Gastroesophageal sphincter (tissue), 4 donors: ENCODE data around the gene CREBBP. TPM values are rescaled to one million over a fixed set of nuclear protein-coding genes. Genes with fewer than 3 reads are reported as not detected.

Source experiments
- ATAC-seq: fragments of 150-250 bp; one replicate; pipeline ENCODE4 v1.9.1; 2016; ENCODE audit warnings: mild to moderate bottlenecking, moderate library complexity
- H3K27ac ChIP-seq, 4 donors: fragments of 200-600 bp; sonication (generic) in 3 of 4; 1 replicate in 3 of 4; 2 replicates in 1 of 4; pipeline ENCODE4 v1.5.1; 2016 to 2019
- H3K27me3 ChIP-seq: fragments of 200-600 bp; sonication (generic); one replicate; pipeline ENCODE4 v1.5.1; 2019
- H3K36me3 ChIP-seq, 2 donors: fragments of 200-600 bp; sonication (generic); one replicate each; pipeline ENCODE4 v1.5.1; 2019; ENCODE audit warnings: control low read depth in 1 of 2
- H3K4me1 ChIP-seq, 3 donors: fragments of 200-600 bp; sonication (generic); 1 replicate in 2 of 3; 2 replicates in 1 of 3; pipeline ENCODE4 v1.5.1; 2016 to 2019; ENCODE audit warnings: control low read depth in 2 of 3
- H3K4me3 ChIP-seq, 2 donors: fragments of 200-600 bp; sonication (generic); one replicate each; pipeline ENCODE4 v1.5.1; 2019; ENCODE audit warnings: mild to moderate bottlenecking in 1 of 2, moderate library complexity in 1 of 2
- H3K9me3 ChIP-seq, 3 donors: fragments of 200-600 bp; sonication (generic); one replicate each; pipeline ENCODE4 v1.5.1; 2017 to 2019; ENCODE audit warnings: control low read depth in 2 of 3
- EP300 ChIP-seq: sonication (generic); formaldehyde crosslinking; IDR thresholded peaks from one replicate; pipeline ENCODE4 v1.6.1; 2017; ENCODE audit warnings: antibody characterized with exemption, mild to moderate bottlenecking
- POLR2A ChIP-seq, 2 donors: fragments of 450-650 bp; IDR thresholded peaks; one replicate each; pipeline ENCODE4 v1.6.1; 2017; ENCODE audit warnings: antibody characterized with exemption in 2 of 2, mild to moderate bottlenecking in 2 of 2, moderate library complexity in 1 of 2
- POLR2AphosphoS5 ChIP-seq: sonication (generic); formaldehyde crosslinking; IDR thresholded peaks from one replicate; pipeline ENCODE4 v1.6.1; 2017; ENCODE audit warnings: antibody characterized with exemption
- WGBS, 2 donors: methylation state at CpG; one replicate each; pipeline ENCODE4 v1.1.5; 2018; ENCODE audit warnings: low coverage in 1 of 2; 5-methylcytosine and 5-hydroxymethylcytosine counted together
- total RNA-seq, 4 donors: library from RNA; depleted of rRNA; stranded (reverse); fragments of >200 nt; gene quantifications; one replicate each; pipeline ENCODE4 v1.1.0, GENCODE V29; 2016
- TF ChIP-seq, protein P1 (sequence below), 4 experiments: fragments of 200-600 bp in 2 of 4; fragments of 450-650 bp in 2 of 4; sonication (generic) in 1 of 4; IDR thresholded peaks; one replicate each; pipeline ENCODE4 v1.5.1; 2017 to 2019; ENCODE audit warnings: antibody characterized with exemption in 4 of 4, mild to moderate bottlenecking in 2 of 4, moderate library complexity in 2 of 4

CREBBP gene
- total RNA-seq, 4 donors from 2014 or later = 45.9 to 115 (median 61.7) TPM

DNA sequence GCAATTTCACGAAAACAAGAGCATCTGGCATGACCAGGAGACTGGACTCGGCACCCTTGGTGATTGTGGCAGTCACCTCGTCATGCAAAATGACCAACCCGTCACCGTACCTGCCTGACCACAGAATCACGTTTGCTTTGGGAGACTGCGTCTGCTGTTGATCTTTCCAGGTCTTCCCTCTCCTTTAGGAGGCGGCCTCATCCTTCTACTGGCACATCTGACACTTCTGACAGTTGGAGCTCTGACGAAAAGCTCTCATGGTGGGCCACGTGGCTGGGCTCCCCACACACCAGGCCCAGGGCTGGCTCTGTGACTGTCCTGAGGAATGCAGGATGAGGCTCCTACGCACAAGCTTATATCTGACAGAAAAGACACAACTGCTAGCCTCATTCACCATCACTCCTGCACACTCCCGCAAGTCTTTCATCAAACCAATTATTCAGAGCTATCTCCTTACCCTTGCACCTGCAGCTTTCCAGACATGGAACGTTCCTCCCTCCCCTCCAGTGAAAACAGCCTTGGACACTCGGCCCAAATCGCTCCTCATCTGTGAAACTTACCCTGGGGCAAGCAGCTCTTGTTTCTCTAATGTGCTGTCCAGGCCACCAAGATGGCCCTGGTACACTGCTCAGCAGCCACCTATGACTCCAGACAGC, 166.8 kb downstream of the CREBBP start:
- WGBS, 2 donors = 80 to 83% methylated on average over 7 to 8 of the region's 15 CpGs
- Histone ChIP-seq H3K4me3 (no peak overlapping the region), H3K27ac (no peak overlapping the region), H3K4me1 (peaks cover 0 to 22% (median 10%) of the 10 kb centered on the region in 3 donors), H3K9me3 (no peaks in the 10 kb centered on the region), H3K27me3 (no peaks in the 10 kb centered on the region), H3K36me3 (peaks cover 0 to 17% of the 10 kb centered on the region in 2 donors)
- ATAC-seq = no peak
- TF ChIP-seq, protein P1, sequence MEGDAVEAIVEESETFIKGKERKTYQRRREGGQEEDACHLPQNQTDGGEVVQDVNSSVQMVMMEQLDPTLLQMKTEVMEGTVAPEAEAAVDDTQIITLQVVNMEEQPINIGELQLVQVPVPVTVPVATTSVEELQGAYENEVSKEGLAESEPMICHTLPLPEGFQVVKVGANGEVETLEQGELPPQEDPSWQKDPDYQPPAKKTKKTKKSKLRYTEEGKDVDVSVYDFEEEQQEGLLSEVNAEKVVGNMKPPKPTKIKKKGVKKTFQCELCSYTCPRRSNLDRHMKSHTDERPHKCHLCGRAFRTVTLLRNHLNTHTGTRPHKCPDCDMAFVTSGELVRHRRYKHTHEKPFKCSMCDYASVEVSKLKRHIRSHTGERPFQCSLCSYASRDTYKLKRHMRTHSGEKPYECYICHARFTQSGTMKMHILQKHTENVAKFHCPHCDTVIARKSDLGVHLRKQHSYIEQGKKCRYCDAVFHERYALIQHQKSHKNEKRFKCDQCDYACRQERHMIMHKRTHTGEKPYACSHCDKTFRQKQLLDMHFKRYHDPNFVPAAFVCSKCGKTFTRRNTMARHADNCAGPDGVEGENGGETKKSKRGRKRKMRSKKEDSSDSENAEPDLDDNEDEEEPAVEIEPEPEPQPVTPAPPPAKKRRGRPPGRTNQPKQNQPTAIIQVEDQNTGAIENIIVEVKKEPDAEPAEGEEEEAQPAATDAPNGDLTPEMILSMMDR (IDR thresholded peaks at IDR 0.05) = no peak
- TF ChIP-seq EP300 (no peak), POLR2A (IDR thresholded peaks at IDR 0.05) (no peak), POLR2AphosphoS5 (no peak)

DNA sequence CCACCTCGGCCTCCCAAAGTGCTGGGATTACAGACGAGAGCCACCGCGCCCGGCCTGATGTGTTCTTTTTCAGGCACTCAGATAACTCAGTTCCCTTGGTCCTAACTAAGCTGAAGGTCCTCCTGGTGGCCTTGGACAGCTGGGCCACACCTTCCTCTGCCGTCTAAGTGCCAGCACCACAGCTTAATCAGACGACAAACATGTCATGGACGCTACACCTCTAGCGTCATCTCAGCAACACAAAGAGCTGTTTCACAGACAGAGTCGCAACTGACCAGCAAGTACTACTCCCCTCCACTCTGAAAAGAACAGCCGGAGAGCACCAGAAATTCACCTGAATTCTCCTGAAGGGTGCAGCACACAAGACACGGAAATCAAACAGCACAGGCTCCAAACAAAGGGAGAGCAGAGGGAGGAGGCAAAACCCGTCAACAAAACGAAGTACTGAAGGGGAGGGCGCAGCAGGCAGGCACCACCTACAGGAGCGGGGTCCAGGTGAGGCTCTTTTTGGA, 167.6 kb downstream of the CREBBP start:
- no peak overlapping the region for H3K27ac ChIP-seq
- ATAC-seq = no peak

DNA sequence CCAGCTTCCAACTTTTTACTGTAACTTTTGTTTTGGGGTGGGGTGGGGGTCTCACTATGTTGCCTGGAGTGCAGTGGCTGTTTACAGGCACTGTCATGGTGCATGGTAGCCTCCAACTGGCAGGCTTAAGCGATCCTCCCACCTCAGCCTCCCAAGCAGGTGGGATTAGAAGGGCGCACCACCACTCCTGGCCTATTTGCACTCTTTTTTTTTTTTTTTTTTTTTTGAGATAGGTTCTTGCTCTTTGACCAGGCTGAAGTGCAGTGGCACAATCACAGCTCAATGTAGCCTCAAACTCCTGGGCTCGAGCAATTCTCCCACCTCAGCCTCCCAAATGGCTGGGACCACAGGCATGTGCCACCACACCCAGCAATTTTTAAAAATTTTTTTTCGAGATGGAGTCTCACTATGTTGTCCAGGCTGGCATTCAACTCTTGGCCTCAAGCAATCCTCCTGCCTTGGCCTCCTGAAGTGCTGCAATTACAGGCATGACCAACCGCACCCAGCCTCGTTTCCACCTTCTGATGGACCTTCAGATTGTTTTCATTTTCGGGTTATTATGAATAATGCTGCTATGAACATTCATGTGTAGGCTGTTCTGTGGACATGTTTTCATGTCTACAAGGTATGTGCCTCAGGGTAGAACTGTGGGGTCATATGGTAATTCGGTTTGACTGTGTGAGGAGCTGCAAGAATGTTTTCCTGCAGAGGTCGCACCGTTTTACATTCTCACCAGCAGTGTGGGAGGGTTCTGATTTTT, 174.1 kb downstream of the CREBBP start:
- H3K36me3 ChIP-seq = peaks cover 0 to 15% of the 10 kb centered on the region in 2 donors
- H3K4me1 ChIP-seq = no peaks in the 10 kb centered on the region
- H3K27ac ChIP-seq = no peak overlapping the region
- no peaks in the 10 kb centered on the region for H3K9me3 ChIP-seq
- H3K27me3 ChIP-seq = no peaks in the 10 kb centered on the region
- ATAC-seq = no peak
- no peak overlapping the region for H3K4me3 ChIP-seq
- 94 to 95% methylated on average over 7 to 9 of the region's 10 CpGs for WGBS, 2 donors
- no peak for TF ChIP-seq POLR2AphosphoS5

More for the DNA sequence above, 167.6 kb downstream of the CREBBP start:
- Histone ChIP-seq H3K4me3 (no peak overlapping the region), H3K27me3 (no peaks in the 10 kb centered on the region), H3K36me3 (peaks cover 0 to 17% of the 10 kb centered on the region in 2 donors), H3K4me1 (peaks cover 0 to 17% (median 6%) of the 10 kb centered on the region in 3 donors), H3K9me3 (no peaks in the 10 kb centered on the region)
- 60 to 78% methylated on average over 2 to 6 of the region's 16 CpGs for WGBS, 2 donors
- TF ChIP-seq, protein P1 (IDR thresholded peaks at IDR 0.05) = no peak
- TF ChIP-seq EP300 (no peak), POLR2AphosphoS5 (no peak), POLR2A (IDR thresholded peaks at IDR 0.05) (no peak)

GRCh38 chr16:3702082-3702481, 178.4 kb downstream of the CREBBP start:
- no peaks in the 10 kb centered on the region for H3K4me1 ChIP-seq
- ATAC-seq = no peak
- H3K36me3 ChIP-seq = peaks cover 0 to 10% of the 10 kb centered on the region in 2 donors
- H3K27me3 ChIP-seq = no peaks in the 10 kb centered on the region
- no peaks in the 10 kb centered on the region for H3K9me3 ChIP-seq
- H3K27ac ChIP-seq = no peak overlapping the region
- TF ChIP-seq POLR2AphosphoS5 (no peak), POLR2A (IDR thresholded peaks at IDR 0.05) (no peak), EP300 (no peak)
- TF ChIP-seq, protein P1 (IDR thresholded peaks at IDR 0.05) = no peak
- no peak overlapping the region for H3K4me3 ChIP-seq
- WGBS, 2 donors = 96 to 100% methylated on average over 3 to 6 of the region's 7 CpGs

GRCh38 chr16:3701531-3701930, 179.0 kb downstream of the CREBBP start:
- 84 to 87% methylated on average over 3 to 4 of the region's 4 CpGs for WGBS, 2 donors
- ATAC-seq = no peak
- no peaks in the 10 kb centered on the region for H3K27me3 ChIP-seq
- no peaks in the 10 kb centered on the region for H3K4me1 ChIP-seq
- peaks cover 0 to 10% of the 10 kb centered on the region in 2 donors for H3K36me3 ChIP-seq
- no peak for TF ChIP-seq EP300
- no peak for TF ChIP-seq POLR2A (IDR thresholded peaks at IDR 0.05)
- TF ChIP-seq, protein P1 (IDR thresholded peaks at IDR 0.05) = no peak
- no peak for TF ChIP-seq POLR2AphosphoS5
- no peaks in the 10 kb centered on the region for H3K9me3 ChIP-seq
- H3K4me3 ChIP-seq = no peak overlapping the region
- no peak overlapping the region for H3K27ac ChIP-seq
